Pancreas (tissue), 10 donors: ENCODE data around the gene ISG15. TPM values are rescaled to one million over a fixed set of nuclear protein-coding genes. Genes with fewer than 3 reads are reported as not detected.
"Not testable (repeated sequence)": the region's sequence is repeated elsewhere in the genome, so short reads cannot be mapped to it uniquely, and the experiment has no call there.

Experiments
- ATAC-seq, 4 donors: fragments of 200-7000 bp; cut with Tn5 transposase; one replicate each; pipeline versions ENCODE4 v1.8.0 to v1.9.1; 2020; ENCODE audit warnings: mild to moderate bottlenecking in 4 of 4, moderate library complexity in 4 of 4
- DNase-seq, 6 donors: peaks; one replicate each; pipeline ENCODE4 v3.0.0-alpha.2; 2020
- FAIRE-seq: peaks from 2 replicates; lab custom pipeline; 2012; peaks lifted over from hg19 to GRCh38; lab: Jason Lieb, UNC
- H3K27ac ChIP-seq, 4 donors: fragments of 200-600 bp; sonication (generic); 1 replicate in 3 of 4; 2 replicates in 1 of 4; pipeline versions ENCODE4 v1.5.0 to v1.8.0; 2020
- H3K27me3 ChIP-seq, 4 donors: fragments of 200-600 bp; one replicate each; pipeline ENCODE4 v1.8.0; 2021
- H3K36me3 ChIP-seq, 3 donors: fragments of 200-600 bp; sonication (generic) in 1 of 3; one replicate each; pipeline versions ENCODE4 v1.5.0 to v1.8.0; 2020 to 2021
- H3K4me1 ChIP-seq, 3 donors: fragments of 200-600 bp; one replicate each; pipeline ENCODE4 v1.8.0; 2021
- H3K4me3 ChIP-seq, 4 donors: fragments of 200-600 bp; sonication (generic) in 2 of 4; one replicate each; pipeline versions ENCODE4 v1.5.0 to v1.8.0; 2020 to 2021
- H3K9me3 ChIP-seq, 4 donors: fragments of 200-600 bp; one replicate each; pipeline ENCODE4 v1.8.0; 2021
- CTCF ChIP-seq, 4 donors: fragments of 200-600 bp; sonication (generic) in 3 of 4; IDR thresholded peaks; one replicate each; pipeline versions ENCODE4 v1.5.0 to v1.8.0; 2021; ENCODE audit warnings: antibody characterized with exemption in 4 of 4
- WGBS, 2 donors: extraction: QIAGEN DNeasy Blood & Tissue Kit; methylation state at CpG; one replicate each; pipeline ENCODE4 v1.1.7; 2013; 5-methylcytosine and 5-hydroxymethylcytosine counted together
- intact Hi-C, 3 donors: fragments of 100-400 bp; cut with DNase I; formaldehyde crosslinking; loops; one replicate each; pipeline versions ENCODE4 v1.11.1 to v1.14.2; 2022
- polyA plus RNA-seq, 2 donors: library from polyadenylated mRNA; stranded (reverse); fragments of 200-250 nt; gene quantifications; one replicate each; pipeline ENCODE4 v1.2.3, GENCODE V29; 2013
- total RNA-seq, 6 donors: library from RNA; stranded (reverse); fragmentation: NEBNext Ultra II Directional in 4 of 6; extraction: Animal tissue kit (Norgen Biotek cat#: 25700) in 4 of 6; gene quantifications; one replicate each; pipeline versions ENCODE4 v1.2.1 to v1.2.4, GENCODE V29; 2021 to 2023
- donor health status: healthy with polysubstance abuse.
- donor health status: DM: no; HTN: no; CAD: no; lungs with moderate emphysema.
- donor health status: DM: no; HTN: no; CAD: no.
- donor health status: control.
- donor health status: control.
- donor health status: Bipolar disorder and iron deficiency.
- donor health status: DM: yes; HTN: yes; CAD: no.
- donor health status: DM: no; HTN: no; CAD: no.
- donor health status: DM: no; HTN: no; CAD: no.
- donor health status: DM: yes; HTN: yes; CAD: no.

The ISG15 gene
- total and polyA plus RNA-seq, 8 donors = 4.3 to 45.0 (median 9.2) TPM

DNA sequence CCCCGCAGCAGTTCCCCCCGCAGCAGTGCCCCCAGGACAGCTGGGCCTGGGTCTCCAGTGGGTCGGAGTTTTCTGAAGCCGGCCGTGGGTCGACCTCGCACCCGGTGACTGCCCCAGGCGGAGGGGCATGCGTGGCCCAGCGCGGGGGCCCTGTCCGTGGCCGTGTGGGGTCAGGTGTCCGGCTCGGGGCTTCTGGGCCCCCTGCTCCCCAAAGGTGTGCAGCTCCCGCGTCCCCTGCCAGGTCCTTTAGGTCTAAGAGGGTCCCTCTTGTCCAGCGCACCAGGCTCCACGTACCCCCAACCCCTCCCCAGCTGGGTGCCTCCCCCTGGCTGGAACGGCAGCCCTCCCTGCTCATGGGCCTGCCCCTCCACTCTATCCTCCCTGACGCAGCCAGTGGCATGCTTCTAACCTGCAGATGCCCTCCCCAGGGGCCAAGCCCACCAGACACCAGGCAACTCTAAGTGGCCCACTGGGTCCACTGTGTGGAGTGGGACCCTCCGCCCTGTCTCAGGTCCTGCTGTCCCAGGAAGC, 7.5 kb upstream of the ISG15 start:
- Histone ChIP-seq H3K36me3 (no peaks in the 10 kb centered on the region), H3K27ac (peak overlapping the region in 3 of 4 donors; percentile 62 to 70 (median 68)), H3K27me3 (no peaks in the 10 kb centered on the region), H3K4me1 (peaks cover 9 to 17% (median 10%) of the 10 kb centered on the region in 3 donors), H3K9me3 (no peaks in the 10 kb centered on the region), H3K4me3 (no peak overlapping the region)
- ATAC-seq (no peak), DNase-seq (peak; percentile 6 to 79 (median 34)), FAIRE-seq (no peak)
- intact Hi-C loops = no loop called here
- 47 to 56% methylated on average over 23 of the region's 23 CpGs for WGBS, 2 donors
- TF ChIP-seq CTCF (IDR thresholded peaks at IDR 0.05) = no peak

GRCh38 chr1:1006305-1007159, 6.8 kb upstream of the ISG15 start:
- H3K27me3 ChIP-seq = no peaks in the 10 kb centered on the region
- no peak overlapping the region for H3K27ac ChIP-seq
- no peaks in the 10 kb centered on the region for H3K36me3 ChIP-seq
- ATAC-seq (peak in 1 of 4 donors; percentile 7), FAIRE-seq (no peak), DNase-seq (peak in 5 of 6 donors; percentile 5 to 72 (median 21))
- TF ChIP-seq CTCF (IDR thresholded peaks at IDR 0.05) = no peak
- H3K4me1 ChIP-seq = peaks cover 9 to 17% (median 10%) of the 10 kb centered on the region in 3 donors
- 76 to 77% methylated on average over 37 of the region's 37 CpGs for WGBS, 2 donors
- intact Hi-C loops = no loop called here
- H3K9me3 ChIP-seq = no peaks in the 10 kb centered on the region
- H3K4me3 ChIP-seq = no peak overlapping the region

GRCh38 chr1:1010131-1010530, 3.2 kb upstream of the ISG15 start:
- H3K9me3 ChIP-seq, H3K4me3 ChIP-seq, H3K27me3 ChIP-seq, ATAC-seq, intact Hi-C loops, H3K27ac ChIP-seq, H3K36me3 ChIP-seq, DNase-seq, FAIRE-seq: not testable (repeated sequence)
- 86 to 88% methylated on average over 8 of the region's 8 CpGs for WGBS, 2 donors
- H3K4me1 ChIP-seq = peaks cover 4 to 12% (median 8%) of the 10 kb centered on the region in 3 donors

- no peak overlapping the region for H3K4me3 ChIP-seq
- no peaks in the 10 kb centered on the region for H3K9me3 ChIP-seq
- FAIRE-seq = no peak
- DNase-seq = peak in 1 of 6 donors; percentile 44
- TF ChIP-seq CTCF (IDR thresholded peaks at IDR 0.05) = no peak
- intact Hi-C loops = no loop called here
- no peaks in the 10 kb centered on the region for H3K36me3 ChIP-seq
- no peaks in the 10 kb centered on the region for H3K27me3 ChIP-seq
- no peak for ATAC-seq
- H3K27ac ChIP-seq = no peak overlapping the region
- peaks cover 0 to 5% (median 3%) of the 10 kb centered on the region in 3 donors for H3K4me1 ChIP-seq
- 77 to 83% methylated on average over 14 of the region's 14 CpGs for WGBS, 2 donors
Observed at GRCh38 chr1:1011396-1011949, 1.8 kb upstream of the ISG15 start.

- H3K27me3 ChIP-seq, H3K4me1 ChIP-seq, H3K9me3 ChIP-seq, FAIRE-seq, H3K36me3 ChIP-seq, intact Hi-C loops: not testable (repeated sequence)
- ATAC-seq = peak in 2 of 4 donors; percentile 2 to 3
- peak in 1 of 6 donors; percentile 15 for DNase-seq
- H3K27ac ChIP-seq = peak overlapping the region; percentile 64 to 89 (median 80)
- 58 to 69% methylated on average over 13 of the region's 13 CpGs for WGBS, 2 donors
- H3K4me3 ChIP-seq = peak overlapping the region in 3 of 4 donors; percentile 47 to 63 (median 55)
Observed at GRCh38 chr1:1012736-1013104, 577 bp upstream of the ISG15 start.
